Measurements from ENCODE around the gene NAPSA. TPM values are rescaled to one million over a fixed set of nuclear protein-coding genes. Genes with fewer than 3 reads are reported as not detected.

NAPSA gene
- total and polyA plus RNA-seq, 2 of the 8 experiments (the other 6 are each of a cell fraction or from before 2014, with no cell fraction given), result 0.71 to 0.73 TPM

DNA sequence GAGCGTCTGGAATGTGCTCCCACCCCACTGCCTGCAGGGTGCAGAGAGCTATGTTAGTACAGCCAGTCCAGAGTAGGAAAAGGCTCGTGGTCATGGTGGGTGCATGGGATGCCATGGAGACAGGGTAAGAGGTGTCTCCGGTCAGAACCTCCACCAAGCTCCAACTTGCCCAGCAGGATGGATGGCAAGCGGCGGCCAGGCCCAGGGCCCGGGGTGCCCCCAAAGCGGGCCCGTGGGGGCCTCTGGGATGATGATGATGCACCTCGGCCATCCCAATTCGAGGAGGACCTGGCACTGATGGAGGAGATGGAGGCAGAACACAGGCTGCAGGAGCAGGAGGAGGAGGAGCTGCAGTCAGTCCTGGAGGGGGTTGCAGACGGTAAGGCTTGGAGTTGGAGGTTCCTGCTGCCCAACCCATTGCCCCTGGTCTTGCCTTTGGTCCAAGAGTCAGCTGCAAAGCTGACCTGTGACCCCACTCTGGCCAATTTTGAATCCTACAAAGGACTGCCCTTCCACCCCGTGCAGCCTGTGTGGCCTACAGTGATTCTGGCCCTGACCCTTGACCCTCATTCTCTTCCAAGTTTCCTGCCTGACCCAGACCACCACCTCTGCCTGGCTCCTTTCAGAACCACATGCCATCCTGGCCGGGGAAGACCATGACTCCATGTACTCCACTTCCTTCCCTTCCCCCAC, 33.4 kb upstream of the NAPSA start (continued):
- TF ChIP-seq, protein P1, sequence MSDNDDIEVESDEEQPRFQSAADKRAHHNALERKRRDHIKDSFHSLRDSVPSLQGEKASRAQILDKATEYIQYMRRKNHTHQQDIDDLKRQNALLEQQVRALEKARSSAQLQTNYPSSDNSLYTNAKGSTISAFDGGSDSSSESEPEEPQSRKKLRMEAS (IDR thresholded peaks at IDR 0.05), result no peak
- no peak for TF ChIP-seq RAD21 (IDR thresholded peaks at IDR 0.05 in 1 of 2, conservative IDR thresholded peaks at IDR 0.05 in 1 of 2; ENCODE audit: low read depth in 2 of 2, low read length in 2 of 2)
- TF ChIP-seq KDM4A (IDR thresholded peaks at IDR 0.05; ENCODE audit: low read depth, low read length, severe bottlenecking), result no peak
- TF ChIP-seq TAF1 (IDR thresholded peaks at IDR 0.05; ENCODE audit: low read depth, low read length), result no peak

Data from H1 (cell line).